CD14-positive monocyte (primary cell): Measurements from ENCODE around the gene PDLIM7. TPM values are rescaled to one million over a fixed set of nuclear protein-coding genes. Genes with fewer than 3 reads are reported as not detected.

Source experiments
- DNase-seq, 3 donors: peaks; one replicate each; pipeline ENCODE4 v3.0.0-alpha.2; 2011 to 2022
- H2AFZ ChIP-seq: 2 replicates; pipeline ENCODE4 v1.6.0; 2012; ENCODE audit warnings: mild to moderate bottlenecking, low read depth, low read length, inconsistent platforms; ENCODE audit not compliant: insufficient read depth, poor library complexity, severe bottlenecking
- H3K27ac ChIP-seq, 2 donors: 1 replicate in 1 of 2; 2 replicates in 1 of 2; pipeline ENCODE4 v1.5.1; 2012 to 2013; ENCODE audit warnings: low read length in 2 of 2, control low read depth in 1 of 2, inconsistent platforms in 1 of 2, low read depth in 1 of 2, mild to moderate bottlenecking in 1 of 2
- H3K27me3 ChIP-seq, 2 donors: one replicate each; pipeline versions ENCODE4 v1.6.0 to v1.6.1; 2011 to 2013; ENCODE audit warnings: low read length in 2 of 2; ENCODE audit not compliant: control insufficient read depth in 2 of 2, insufficient read depth in 2 of 2
- H3K36me3 ChIP-seq, 2 donors: replicated peaks in 1 of 2; 1 replicate in 1 of 2; 2 replicates in 1 of 2; pipeline versions ENCODE4 v1.5.1 to v1.6.1; 2012 to 2013; ENCODE audit warnings: low read length in 2 of 2, control low read depth in 1 of 2, inconsistent platforms in 1 of 2, mild to moderate bottlenecking in 1 of 2; ENCODE audit not compliant: insufficient read depth in 2 of 2, control insufficient read depth in 1 of 2
- H3K4me1 ChIP-seq, 2 donors: 1 replicate in 1 of 2; 2 replicates in 1 of 2; pipeline versions ENCODE4 v1.5.1 to v1.6.1; 2012 to 2013; ENCODE audit warnings: low read length in 2 of 2, control low read depth in 1 of 2, inconsistent platforms in 1 of 2, mild to moderate bottlenecking in 1 of 2, moderate library complexity in 1 of 2; ENCODE audit not compliant: insufficient read depth in 2 of 2, control insufficient read depth in 1 of 2
- H3K4me2 ChIP-seq: replicated peaks from 2 replicates; pipeline ENCODE3; 2012; ENCODE audit warnings: low read length, moderate library complexity, mild to moderate bottlenecking; ENCODE audit not compliant: poor library complexity, severe bottlenecking; ENCODE audit errors: extremely low read depth
- H3K4me3 ChIP-seq, 3 experiments: fragments of 200-600 bp in 1 of 3; sonication (generic) in 1 of 3; replicated peaks in 1 of 3; 1 replicate in 2 of 3; 2 replicates in 1 of 3; pipeline ENCODE4 v1.5.1; 2011 to 2013; ENCODE audit warnings: low read length in 3 of 3, mild to moderate bottlenecking in 3 of 3, control low read depth in 2 of 3, low read depth in 2 of 3, inconsistent platforms in 1 of 3, moderate library complexity in 1 of 3
- H3K79me2 ChIP-seq: 2 replicates; pipeline ENCODE4 v1.6.0; 2012; ENCODE audit warnings: mild to moderate bottlenecking, control low read depth, inconsistent platforms, low read length, moderate library complexity; ENCODE audit not compliant: insufficient read depth
- H3K9ac ChIP-seq: 2 replicates; pipeline ENCODE4 v1.6.0; 2017; ENCODE audit warnings: low read length, mild to moderate bottlenecking; ENCODE audit not compliant: insufficient read depth, poor library complexity, severe bottlenecking
- H3K9me3 ChIP-seq, 2 donors: replicated peaks in 1 of 2; 1 replicate in 1 of 2; 2 replicates in 1 of 2; pipeline versions ENCODE4 v1.5.1 to v1.6.1; 2012 to 2013; ENCODE audit warnings: low read length in 2 of 2, control low read depth in 1 of 2; ENCODE audit not compliant: control insufficient read depth in 1 of 2, insufficient read depth in 1 of 2
- H4K20me1 ChIP-seq: 2 replicates; pipeline ENCODE4 v1.6.0; 2012; ENCODE audit warnings: mild to moderate bottlenecking, low read length, control low read depth, moderate library complexity; ENCODE audit not compliant: insufficient read depth
- H3K27ac Mint-ChIP-seq, 7 donors: one replicate each; pipeline ENCODE4 v1.8.0; 2020; ENCODE audit warnings: mild to moderate bottlenecking in 7 of 7, mixed read lengths in 7 of 7, moderate library complexity in 6 of 7, inconsistent platforms in 2 of 7
- H3K27me3 Mint-ChIP-seq, 3 donors: one replicate each; pipeline ENCODE4 v1.8.0; 2021 to 2022; ENCODE audit warnings: low read depth in 3 of 3, mild to moderate bottlenecking in 3 of 3, mixed read lengths in 3 of 3, moderate library complexity in 3 of 3, inconsistent platforms in 1 of 3
- H3K36me3 Mint-ChIP-seq, 2 donors: one replicate each; pipeline ENCODE4 v1.8.0; 2020; ENCODE audit warnings: mixed read lengths in 2 of 2, inconsistent platforms in 1 of 2, mild to moderate bottlenecking in 1 of 2
- H3K4me1 Mint-ChIP-seq: one replicate; pipeline ENCODE4 v1.8.0; 2020; ENCODE audit warnings: mild to moderate bottlenecking, mixed read lengths
- H3K4me3 Mint-ChIP-seq, 2 donors: one replicate each; pipeline ENCODE4 v1.8.0; 2020; ENCODE audit warnings: mild to moderate bottlenecking in 2 of 2, mixed read lengths in 2 of 2, moderate library complexity in 1 of 2
- H3K9me3 Mint-ChIP-seq, 7 donors: one replicate each; pipeline ENCODE4 v1.8.0; 2020 to 2022; ENCODE audit warnings: mixed read lengths in 7 of 7, mild to moderate bottlenecking in 6 of 7, moderate library complexity in 6 of 7, inconsistent platforms in 2 of 7
- CTCF ChIP-seq: fragments of 200-600 bp; IDR thresholded peaks from one replicate; pipeline ENCODE4 v1.8.0; 2022; ENCODE audit warnings: antibody characterized with exemption, mild to moderate bottlenecking
- WGBS: methylation state at CpG from one replicate; pipeline ENCODE4 v1.1.5; 2013; ENCODE audit warnings: missing lambda C conversion rate; ENCODE audit not compliant: insufficient coverage; 5-methylcytosine and 5-hydroxymethylcytosine counted together
- intact Hi-C, 2 donors: fragments of 100-400 bp; cut with micrococcal nuclease; formaldehyde crosslinking; loops; one replicate each; pipeline versions ENCODE4 v1.15.0 to v1.15.1; 2023
- polyA plus RNA-seq, 3 donors: library from polyadenylated mRNA; depleted of rRNA in 1 of 3; unstranded in 2 of 3; stranded (reverse) in 1 of 3; fragments of 300-500 nt in 2 of 3; fragments of >200 nt in 1 of 3; fragmentation: Illumina TruSeq in 2 of 3; gene quantifications; 1 replicate in 2 of 3; 2 replicates in 1 of 3; pipeline ENCODE4 v1.2.3, GENCODE V29; 2012 to 2021

Gene PDLIM7
- polyA plus RNA-seq, 3 donors, result 21.6 to 126 (median 27.2) TPM

- Mint-ChIP-seq H3K27me3 (peaks cover 0 to 2% (median 0%) of the 10 kb centered on the region in 3 donors), H3K36me3 (peaks cover 59 to 61% of the 10 kb centered on the region in 2 donors), H3K4me1 (peaks cover 20% of the 10 kb centered on the region), H3K4me3 (no peak overlapping the region), H3K9me3 (no peaks in the 10 kb centered on the region), H3K27ac (peak overlapping the region in 3 of 7 donors; percentile 55 to 78 (median 60))
- H3K79me2 ChIP-seq, result peaks cover 25% of the 10 kb centered on the region
- H3K9ac ChIP-seq, result no peak overlapping the region
- intact Hi-C loops, result loop anchor here in 1 of 2 donors (5.0 kb wide), 1 partner anchor 33 kb away; the partner anchor contains the start of gene FAM193B
- peak overlapping the region in 1 of 2 donors; percentile 10 for H3K27ac ChIP-seq
- H2AFZ ChIP-seq, result no peak overlapping the region
- H3K4me1 ChIP-seq, result peaks cover 14 to 30% of the 10 kb centered on the region in 2 donors
- H3K4me3 ChIP-seq, result no peak overlapping the region
- no peaks in the 10 kb centered on the region for H3K27me3 ChIP-seq
- no peak for TF ChIP-seq CTCF
- 77% methylated on average over 8 of the region's 13 CpGs for WGBS
- no peak for DNase-seq
- H3K4me2 ChIP-seq, result no peak overlapping the region
- H3K36me3 ChIP-seq, result peaks cover 53 to 63% of the 10 kb centered on the region in 2 donors
- no peaks in the 10 kb centered on the region for H3K9me3 ChIP-seq
- H4K20me1 ChIP-seq, result peaks cover 13% of the 10 kb centered on the region
Observed at GRCh38 chr5:177519463-177520235, 22.2 kb upstream of the PDLIM7 start.

- no peak for TF ChIP-seq CTCF
- Mint-ChIP-seq H3K27me3 (peaks cover 0 to 3% (median 0%) of the 10 kb centered on the region in 3 donors), H3K36me3 (peaks cover 68 to 70% of the 10 kb centered on the region in 2 donors), H3K4me1 (peaks cover 24% of the 10 kb centered on the region), H3K4me3 (peak within 1 kb of the TSS; percentile 94 to 98), H3K9me3 (no peaks in the 10 kb centered on the region), H3K27ac (peak within 1 kb of the TSS; percentile 91 to 96 (median 94))
- H3K36me3 ChIP-seq, result peaks cover 62 to 70% of the 10 kb centered on the region in 2 donors
- peak within 1 kb of the TSS; percentile 78 to 98 (median 88) for H3K4me3 ChIP-seq
- peak within 1 kb of the TSS; percentile 74 to 92 for H3K27ac ChIP-seq
- DNase-seq, result peak; percentile 95 to 97 (median 97)
- intact Hi-C loops, result loop anchor here in 1 of 2 donors (5.0 kb wide), 1 partner anchor 35 kb away; the partner anchor contains the start of gene FAM193B
- H4K20me1 ChIP-seq, result peaks cover 17% of the 10 kb centered on the region
- H3K79me2 ChIP-seq, result peaks cover 40% of the 10 kb centered on the region
- H3K4me2 ChIP-seq, result peak within 1 kb of the TSS; percentile 99
- peaks cover 19 to 34% of the 10 kb centered on the region in 2 donors for H3K4me1 ChIP-seq
- H2AFZ ChIP-seq, result peak within 1 kb of the TSS; percentile 90
- no peaks in the 10 kb centered on the region for H3K9me3 ChIP-seq
- H3K9ac ChIP-seq, result peak within 1 kb of the TSS; percentile 91
- no peaks in the 10 kb centered on the region for H3K27me3 ChIP-seq
- WGBS, result under 1% methylated on average over 95 of the region's 96 CpGs
Observed at GRCh38 chr5:177516601-177517568, 19.5 kb upstream of the PDLIM7 start, which contains the start of gene DDX41. DDX41 (minus strand) TSS chr5:177516961; CDS start chr5:177516945, 16 bp downstream.
